GM12878 (cell line): Measurements from ENCODE around the gene MCM8. TPM values are rescaled to one million over a fixed set of nuclear protein-coding genes. Genes with fewer than 3 reads are reported as not detected.

Experiments used
- BCL11A ChIP-seq: IDR thresholded peaks from 2 replicates; pipeline ENCODE4 v1.6.1; 2011; ENCODE audit warnings: low read depth, low read length
- BMI1 ChIP-seq: fragments of 450-650 bp; IDR thresholded peaks from 2 replicates; pipeline ENCODE4 v1.6.1; 2016; ENCODE audit warnings: mild to moderate bottlenecking, moderate library complexity, borderline replicate concordance
- CBX5 ChIP-seq: sonication (generic); IDR thresholded peaks from 2 replicates; pipeline ENCODE4 v1.6.1; 2016; ENCODE audit warnings: low read depth, moderate library complexity, mild to moderate bottlenecking, inconsistent platforms
- EGR1 ChIP-seq, 2 experiments: IDR thresholded peaks; 1 replicate in 1 of 2; 2 replicates in 1 of 2; pipeline ENCODE4 v1.6.1; 2011 to 2012; ENCODE audit warnings: low read depth in 2 of 2, low read length in 2 of 2, borderline replicate concordance in 1 of 2, mild to moderate bottlenecking in 1 of 2, moderate library complexity in 1 of 2
- ETV6 ChIP-seq, 2 experiments: fragments of 450-650 bp in 1 of 2; IDR thresholded peaks in 1 of 2; conservative IDR thresholded peaks in 1 of 2; 2 replicates each; pipeline ENCODE4 v1.6.1; 2014; ENCODE audit warnings: antibody characterized with exemption in 1 of 2, borderline replicate concordance in 1 of 2, low read depth in 1 of 2, mild to moderate bottlenecking in 1 of 2, moderate library complexity in 1 of 2
- HSF1 ChIP-seq: fragments of 150-350 bp; IDR thresholded peaks from 2 replicates; pipeline ENCODE4 v1.6.1; 2014; ENCODE audit warnings: mild to moderate bottlenecking, low read depth, low read length
- JUNB ChIP-seq: IDR thresholded peaks from 2 replicates; pipeline ENCODE4 v1.6.1; 2016; ENCODE audit warnings: antibody characterized with exemption, mild to moderate bottlenecking
- JUND ChIP-seq: IDR thresholded peaks from 2 replicates; pipeline ENCODE4 v1.6.1; 2012; ENCODE audit warnings: low read depth, mild to moderate bottlenecking, low read length, improper control_type of control experiment, moderate library complexity
- MTA3 ChIP-seq: IDR thresholded peaks from 2 replicates; pipeline ENCODE4 v1.6.1; 2012; ENCODE audit warnings: low read length, inconsistent platforms, borderline replicate concordance
- PBX3 ChIP-seq: IDR thresholded peaks from 2 replicates; pipeline ENCODE4 v1.6.1; 2011; ENCODE audit warnings: mild to moderate bottlenecking, low read depth, low read length, moderate library complexity; ENCODE audit not compliant: insufficient replicate concordance
- POLR2AphosphoS5 ChIP-seq: IDR thresholded peaks from 2 replicates; pipeline ENCODE4 v1.6.1; 2011; ENCODE audit warnings: mild to moderate bottlenecking, low read length, inconsistent platforms
- RAD21 ChIP-seq: IDR thresholded peaks from 2 replicates; pipeline ENCODE4 v1.6.1; 2011; ENCODE audit warnings: mild to moderate bottlenecking, low read depth, low read length, moderate library complexity; ENCODE audit not compliant: insufficient read depth
- SPI1 ChIP-seq: IDR thresholded peaks from 2 replicates; pipeline ENCODE4 v1.6.1; 2011; ENCODE audit warnings: low read depth, mild to moderate bottlenecking, low read length, moderate library complexity, borderline replicate concordance; ENCODE audit not compliant: insufficient read depth
- SREBF2 ChIP-seq: IDR thresholded peaks from 2 replicates; pipeline ENCODE4 v1.6.1; 2012; ENCODE audit warnings: mild to moderate bottlenecking, low read length
- SUZ12 ChIP-seq: fragments of 200-600 bp; sonication (generic); IDR thresholded peaks from one replicate; pipeline ENCODE4 v1.6.1; 2018; ENCODE audit warnings: antibody characterized with exemption, mild to moderate bottlenecking; ENCODE audit not compliant: unreplicated experiment
- TAF1 ChIP-seq: IDR thresholded peaks from 2 replicates; pipeline ENCODE4 v1.6.1; 2011; ENCODE audit warnings: mild to moderate bottlenecking, low read depth, low read length, borderline replicate concordance
- TBL1XR1 ChIP-seq: IDR thresholded peaks from 2 replicates; pipeline ENCODE4 v1.6.1; 2012; ENCODE audit warnings: low read depth, low read length, improper control_type of control experiment
- polyA plus RNA-seq, 11 experiments: library from polyadenylated mRNA; depleted of rRNA in 4 of 11; unstranded in 6 of 11; stranded (reverse) in 5 of 11; fragments of >200 nt; fragmentation: Nextera tagmentation in 4 of 11; fragmentation: Illumina TruSeq in 1 of 11; extraction: Ambion mirVana in 4 of 11; extraction: Trizol in 1 of 11; gene quantifications; 1 replicate in 1 of 11; 2 replicates in 10 of 11; pipeline versions ENCODE4 v1.2.1 to v1.2.3, GENCODE V29; 2011 to 2016; ENCODE audit warnings: inconsistent platforms in 2 of 11, missing spikeins in 2 of 11, low read depth in 1 of 11
- total RNA-seq, 4 experiments: library from RNA; depleted of rRNA in 3 of 4; stranded (reverse); fragments of >200 nt in 3 of 4; fragmentation: Illumina TruSeq in 1 of 4; extraction: Trizol in 1 of 4; gene quantifications; 2 replicates each; pipeline versions ENCODE4 v1.2.1 to v1.2.3, GENCODE V29; 2013 to 2021
- TF ChIP-seq, protein P1 (sequence below): fragments of 450-650 bp; IDR thresholded peaks from 2 replicates; pipeline ENCODE4 v1.6.1; 2017; ENCODE audit warnings: mild to moderate bottlenecking, moderate library complexity
- TF ChIP-seq, protein P2 (sequence below): fragments of 450-650 bp; IDR thresholded peaks from 2 replicates; pipeline ENCODE4 v1.6.1; 2016; ENCODE audit warnings: mild to moderate bottlenecking
- TF ChIP-seq, protein P3 (sequence below): fragments of 450-650 bp; IDR thresholded peaks from 2 replicates; pipeline ENCODE4 v1.6.1; 2017; ENCODE audit warnings: mild to moderate bottlenecking

Gene MCM8
- total and polyA plus RNA-seq, 10 of the 15 experiments (the other 5 are each of a cell fraction or from before 2014, with no cell fraction given), result 3.2 to 28.2 (median 16.0) TPM

DNA sequence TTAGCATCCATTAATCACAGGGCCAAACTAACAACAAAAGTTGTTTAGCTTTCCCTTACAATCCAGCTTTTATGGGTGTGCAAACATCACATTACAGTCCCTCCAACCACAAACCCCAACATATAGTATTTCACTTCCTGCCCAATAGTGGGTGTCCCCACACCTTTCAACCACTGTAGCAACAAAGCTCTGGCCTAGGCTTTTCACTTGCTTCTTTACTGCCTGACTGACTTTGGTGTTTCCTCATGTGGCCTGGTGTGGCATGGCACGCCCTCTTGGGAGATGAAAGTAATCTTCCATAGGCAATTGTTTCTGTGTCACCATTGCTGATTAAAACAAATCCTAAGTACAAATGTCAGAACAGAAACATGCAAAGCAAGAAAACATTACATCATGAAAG lies 46.3 kb downstream of the MCM8 start (continued):
- peak; percentile 63; the same call in 1 of the 2 replicates for TF ChIP-seq SPI1
- TF ChIP-seq HSF1, result no peak
- no peak for TF ChIP-seq TBL1XR1
- no peak for TF ChIP-seq EGR1 (IDR thresholded peaks at IDR 0.05; ENCODE audit: borderline replicate concordance in 1 of 2, low read depth in 2 of 2, low read length in 2 of 2)
- TF ChIP-seq SUZ12, result no peak
- TF ChIP-seq MTA3, result no peak
- no peak for TF ChIP-seq BMI1
- no peak for TF ChIP-seq CBX5
- no peak for TF ChIP-seq SREBF2
- TF ChIP-seq, protein P1, sequence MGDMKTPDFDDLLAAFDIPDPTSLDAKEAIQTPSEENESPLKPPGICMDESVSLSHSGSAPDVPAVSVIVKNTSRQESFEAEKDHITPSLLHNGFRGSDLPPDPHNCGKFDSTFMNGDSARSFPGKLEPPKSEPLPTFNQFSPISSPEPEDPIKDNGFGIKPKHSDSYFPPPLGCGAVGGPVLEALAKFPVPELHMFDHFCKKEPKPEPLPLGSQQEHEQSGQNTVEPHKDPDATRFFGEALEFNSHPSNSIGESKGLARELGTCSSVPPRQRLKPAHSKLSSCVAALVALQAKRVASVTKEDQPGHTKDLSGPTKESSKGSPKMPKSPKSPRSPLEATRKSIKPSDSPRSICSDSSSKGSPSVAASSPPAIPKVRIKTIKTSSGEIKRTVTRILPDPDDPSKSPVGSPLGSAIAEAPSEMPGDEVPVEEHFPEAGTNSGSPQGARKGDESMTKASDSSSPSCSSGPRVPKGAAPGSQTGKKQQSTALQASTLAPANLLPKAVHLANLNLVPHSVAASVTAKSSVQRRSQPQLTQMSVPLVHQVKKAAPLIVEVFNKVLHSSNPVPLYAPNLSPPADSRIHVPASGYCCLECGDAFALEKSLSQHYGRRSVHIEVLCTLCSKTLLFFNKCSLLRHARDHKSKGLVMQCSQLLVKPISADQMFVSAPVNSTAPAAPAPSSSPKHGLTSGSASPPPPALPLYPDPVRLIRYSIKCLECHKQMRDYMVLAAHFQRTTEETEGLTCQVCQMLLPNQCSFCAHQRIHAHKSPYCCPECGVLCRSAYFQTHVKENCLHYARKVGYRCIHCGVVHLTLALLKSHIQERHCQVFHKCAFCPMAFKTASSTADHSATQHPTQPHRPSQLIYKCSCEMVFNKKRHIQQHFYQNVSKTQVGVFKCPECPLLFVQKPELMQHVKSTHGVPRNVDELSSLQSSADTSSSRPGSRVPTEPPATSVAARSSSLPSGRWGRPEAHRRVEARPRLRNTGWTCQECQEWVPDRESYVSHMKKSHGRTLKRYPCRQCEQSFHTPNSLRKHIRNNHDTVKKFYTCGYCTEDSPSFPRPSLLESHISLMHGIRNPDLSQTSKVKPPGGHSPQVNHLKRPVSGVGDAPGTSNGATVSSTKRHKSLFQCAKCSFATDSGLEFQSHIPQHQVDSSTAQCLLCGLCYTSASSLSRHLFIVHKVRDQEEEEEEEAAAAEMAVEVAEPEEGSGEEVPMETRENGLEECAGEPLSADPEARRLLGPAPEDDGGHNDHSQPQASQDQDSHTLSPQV, result no peak
- TF ChIP-seq ETV6 (conservative IDR thresholded peaks at IDR 0.05 in 1 of 2, IDR thresholded peaks at IDR 0.05 in 1 of 2; ENCODE audit: borderline replicate concordance in 1 of 2, low read depth in 1 of 2), result no peak
- 0 out of 2 replicates have a peak, but pooled peaks have one; percentile 26 for TF ChIP-seq BCL11A
- no peak for TF ChIP-seq POLR2AphosphoS5
- TF ChIP-seq, protein P2, sequence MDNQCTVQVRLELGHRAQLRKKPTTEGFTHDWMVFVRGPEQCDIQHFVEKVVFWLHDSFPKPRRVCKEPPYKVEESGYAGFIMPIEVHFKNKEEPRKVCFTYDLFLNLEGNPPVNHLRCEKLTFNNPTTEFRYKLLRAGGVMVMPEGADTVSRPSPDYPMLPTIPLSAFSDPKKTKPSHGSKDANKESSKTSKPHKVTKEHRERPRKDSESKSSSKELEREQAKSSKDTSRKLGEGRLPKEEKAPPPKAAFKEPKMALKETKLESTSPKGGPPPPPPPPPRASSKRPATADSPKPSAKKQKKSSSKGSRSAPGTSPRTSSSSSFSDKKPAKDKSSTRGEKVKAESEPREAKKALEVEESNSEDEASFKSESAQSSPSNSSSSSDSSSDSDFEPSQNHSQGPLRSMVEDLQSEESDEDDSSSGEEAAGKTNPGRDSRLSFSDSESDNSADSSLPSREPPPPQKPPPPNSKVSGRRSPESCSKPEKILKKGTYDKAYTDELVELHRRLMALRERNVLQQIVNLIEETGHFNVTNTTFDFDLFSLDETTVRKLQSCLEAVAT, result peak; percentile 64; the same call in 1 of the 2 replicates
- TF ChIP-seq PBX3, result no peak
- no peak for TF ChIP-seq RAD21
- no peak for TF ChIP-seq TAF1
- TF ChIP-seq JUNB, result no peak
- TF ChIP-seq, protein P3, sequence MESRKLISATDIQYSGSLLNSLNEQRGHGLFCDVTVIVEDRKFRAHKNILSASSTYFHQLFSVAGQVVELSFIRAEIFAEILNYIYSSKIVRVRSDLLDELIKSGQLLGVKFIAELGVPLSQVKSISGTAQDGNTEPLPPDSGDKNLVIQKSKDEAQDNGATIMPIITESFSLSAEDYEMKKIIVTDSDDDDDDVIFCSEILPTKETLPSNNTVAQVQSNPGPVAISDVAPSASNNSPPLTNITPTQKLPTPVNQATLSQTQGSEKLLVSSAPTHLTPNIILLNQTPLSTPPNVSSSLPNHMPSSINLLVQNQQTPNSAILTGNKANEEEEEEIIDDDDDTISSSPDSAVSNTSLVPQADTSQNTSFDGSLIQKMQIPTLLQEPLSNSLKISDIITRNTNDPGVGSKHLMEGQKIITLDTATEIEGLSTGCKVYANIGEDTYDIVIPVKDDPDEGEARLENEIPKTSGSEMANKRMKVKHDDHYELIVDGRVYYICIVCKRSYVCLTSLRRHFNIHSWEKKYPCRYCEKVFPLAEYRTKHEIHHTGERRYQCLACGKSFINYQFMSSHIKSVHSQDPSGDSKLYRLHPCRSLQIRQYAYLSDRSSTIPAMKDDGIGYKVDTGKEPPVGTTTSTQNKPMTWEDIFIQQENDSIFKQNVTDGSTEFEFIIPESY, result no peak
- no peak for TF ChIP-seq JUND
